UCSD-AML1 (cell line): ENCODE results near the gene ZNF202.

ENCODE experiments used
- DNase-seq: peaks from one replicate; lab custom pipeline; 2025; ENCODE audit not compliant: unreplicated experiment; lab: John Stamatoyannopoulos, UW

Gene ZNF202

GRCh38 chr11:123684601-123685000, 56.9 kb downstream of the ZNF202 start:
- DNase-seq: no peak

GRCh38 chr11:123683428-123684170, 57.9 kb downstream of the ZNF202 start:
- DNase-seq: no peak

- no peak for DNase-seq
Measured at GRCh38 chr11:123682696-123683410, 58.6 kb downstream of the ZNF202 start.

GRCh38 chr11:123681030-123681429, 60.4 kb downstream of the ZNF202 start:
- no peak for DNase-seq

- DNase-seq: no peak
Measured at GRCh38 chr11:123678246-123678645, 63.2 kb downstream of the ZNF202 start.

GRCh38 chr11:123677510-123677909, 64.0 kb downstream of the ZNF202 start:
- DNase-seq: no peak

- DNase-seq: no peak
Measured at GRCh38 chr11:123674297-123674696, 67.2 kb downstream of the ZNF202 start.
